GM20000 (cell line): Measurements from ENCODE around the gene PILRA.
"Not testable (repeated sequence)": the region's sequence is repeated elsewhere in the genome, so short reads cannot be mapped to it uniquely, and the experiment has no call there.

Source experiments
- DNase-seq: peaks from one replicate; pipeline ENCODE4 v3.0.0; 2012; ENCODE audit warnings: low spot score
- CTCF ChIP-seq: IDR thresholded peaks from 2 replicates; pipeline ENCODE4 v1.5.1; 2012; ENCODE audit warnings: mild to moderate bottlenecking, control low read depth; ENCODE audit errors: extremely low read depth, missing control alignments

PILRA gene

GRCh38 chr7:100356416-100357068 is 16.7 kb upstream of the PILRA start:
- TF ChIP-seq CTCF = no peak
- no peak for DNase-seq

GRCh38 chr7:100357131-100357561 is 16.1 kb upstream of the PILRA start:
- no peak for DNase-seq
- TF ChIP-seq CTCF = no peak

- no peak for DNase-seq
- peak; percentile 24 for TF ChIP-seq CTCF
Observed at GRCh38 chr7:100358027-100358856, 15.0 kb upstream of the PILRA start, which contains the start of gene PILRB. Gene PILRB (plus strand): TSS chr7:100358117. CDS start chr7:100358303, 186 bp downstream.

DNA sequence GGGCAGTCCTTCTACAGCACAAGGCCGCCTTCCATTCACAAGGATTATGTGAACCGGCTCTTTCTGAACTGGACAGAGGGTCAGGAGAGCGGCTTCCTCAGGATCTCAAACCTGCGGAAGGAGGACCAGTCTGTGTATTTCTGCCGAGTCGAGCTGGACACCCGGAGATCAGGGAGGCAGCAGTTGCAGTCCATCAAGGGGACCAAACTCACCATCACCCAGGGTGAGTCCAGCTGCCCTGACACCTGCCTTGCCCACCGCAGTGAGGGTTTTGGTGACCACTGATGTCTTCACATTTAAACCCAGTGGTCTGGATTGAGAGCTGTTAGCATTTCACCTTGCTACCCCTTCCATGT is 14.5 kb upstream of the PILRA start:
- DNase-seq = no peak
- TF ChIP-seq CTCF = no peak

GRCh38 chr7:100360135-100360854 is 13.0 kb upstream of the PILRA start:
- DNase-seq = no peak
- TF ChIP-seq CTCF = no peak

GRCh38 chr7:100363098-100363497 is 10.2 kb upstream of the PILRA start:
- TF ChIP-seq CTCF = no peak
- no peak for DNase-seq

GRCh38 chr7:100363797-100364196 is 9.5 kb upstream of the PILRA start:
- DNase-seq = not testable (repeated sequence)
